Activated CD8-positive, alpha-beta T cell treated with anti-CD3 and anti-CD28 coated beads for 36 hours (primary cell): ENCODE results near the gene KRT2. TPM values are rescaled to one million over a fixed set of nuclear protein-coding genes. Genes with fewer than 3 reads are reported as not detected.
"Not testable (repeated sequence)": the region's sequence is repeated elsewhere in the genome, so short reads cannot be mapped to it uniquely, and the experiment has no call there.

Experiments used
- ATAC-seq: fragments of 200-7000 bp; cut with Tn5 transposase; one replicate; pipeline ENCODE4 v1.10.0; 2021; ENCODE audit warnings: mild to moderate bottlenecking, moderate library complexity
- CTCF ChIA-PET: fragments of 350-600 bp; sonication (Branson Sonifier 250); formaldehyde crosslinking; loops from one replicate; lab custom pipeline; 2021; ENCODE audit warnings: antibody characterized with exemption; lab: Charles Lee
- POLR2A ChIA-PET: fragments of 350-600 bp; sonication (Branson Sonifier 250); formaldehyde crosslinking; loops from one replicate; lab custom pipeline; 2021; ENCODE audit warnings: antibody characterized with exemption; lab: Charles Lee
- DNase-seq: peaks from one replicate; pipeline ENCODE4 v3.0.0-alpha.2; 2020
- H3K27ac Mint-ChIP-seq: one replicate; pipeline ENCODE4 v1.8.0; 2021; ENCODE audit warnings: mild to moderate bottlenecking, mixed read lengths
- H3K27me3 Mint-ChIP-seq: one replicate; pipeline ENCODE4 v1.8.0; 2021; ENCODE audit warnings: mixed read lengths
- H3K36me3 Mint-ChIP-seq: one replicate; pipeline ENCODE4 v1.8.0; 2021; ENCODE audit warnings: low read depth, mixed read lengths
- H3K4me1 Mint-ChIP-seq: one replicate; pipeline ENCODE4 v1.8.0; 2021; ENCODE audit warnings: low read depth, mixed read lengths
- H3K4me3 Mint-ChIP-seq: one replicate; pipeline ENCODE4 v1.8.0; 2021; ENCODE audit warnings: mild to moderate bottlenecking, moderate library complexity, mixed read lengths
- H3K9me3 Mint-ChIP-seq: one replicate; pipeline ENCODE4 v1.8.0; 2021; ENCODE audit warnings: mixed read lengths
- intact Hi-C: fragments of 100-400 bp; cut with micrococcal nuclease; formaldehyde crosslinking; loops from one replicate; pipeline ENCODE4 v1.10.0; 2022
- total RNA-seq, 2 experiments: library from RNA; stranded (reverse); gene quantifications; one replicate each; pipeline ENCODE4 v1.2.3, GENCODE V29; 2021
- TF ChIP-seq, protein P1 (sequence below): fragments of 200-600 bp; IDR thresholded peaks from one replicate; pipeline ENCODE4 v1.8.0; 2022; ENCODE audit warnings: antibody characterized with exemption, mild to moderate bottlenecking

Gene KRT2
- total RNA-seq, 2 experiments from 2014 or later = not detected

GRCh38 chr12:52670506-52670905 is 18.5 kb upstream of the KRT2 start:
- DNase-seq (no peak), ATAC-seq (no peak)
- Mint-ChIP-seq H3K36me3 (no peaks in the 10 kb centered on the region), H3K9me3 (no peaks in the 10 kb centered on the region), H3K27ac (no peak overlapping the region), H3K27me3 (no peaks in the 10 kb centered on the region), H3K4me3 (no peak overlapping the region), H3K4me1 (peaks cover 3% of the 10 kb centered on the region)
- ChIA-PET POLR2A (no interaction called here), CTCF (no interaction called here)
- TF ChIP-seq, protein P1, sequence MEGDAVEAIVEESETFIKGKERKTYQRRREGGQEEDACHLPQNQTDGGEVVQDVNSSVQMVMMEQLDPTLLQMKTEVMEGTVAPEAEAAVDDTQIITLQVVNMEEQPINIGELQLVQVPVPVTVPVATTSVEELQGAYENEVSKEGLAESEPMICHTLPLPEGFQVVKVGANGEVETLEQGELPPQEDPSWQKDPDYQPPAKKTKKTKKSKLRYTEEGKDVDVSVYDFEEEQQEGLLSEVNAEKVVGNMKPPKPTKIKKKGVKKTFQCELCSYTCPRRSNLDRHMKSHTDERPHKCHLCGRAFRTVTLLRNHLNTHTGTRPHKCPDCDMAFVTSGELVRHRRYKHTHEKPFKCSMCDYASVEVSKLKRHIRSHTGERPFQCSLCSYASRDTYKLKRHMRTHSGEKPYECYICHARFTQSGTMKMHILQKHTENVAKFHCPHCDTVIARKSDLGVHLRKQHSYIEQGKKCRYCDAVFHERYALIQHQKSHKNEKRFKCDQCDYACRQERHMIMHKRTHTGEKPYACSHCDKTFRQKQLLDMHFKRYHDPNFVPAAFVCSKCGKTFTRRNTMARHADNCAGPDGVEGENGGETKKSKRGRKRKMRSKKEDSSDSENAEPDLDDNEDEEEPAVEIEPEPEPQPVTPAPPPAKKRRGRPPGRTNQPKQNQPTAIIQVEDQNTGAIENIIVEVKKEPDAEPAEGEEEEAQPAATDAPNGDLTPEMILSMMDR = no peak
- intact Hi-C loops = no loop called here

DNA sequence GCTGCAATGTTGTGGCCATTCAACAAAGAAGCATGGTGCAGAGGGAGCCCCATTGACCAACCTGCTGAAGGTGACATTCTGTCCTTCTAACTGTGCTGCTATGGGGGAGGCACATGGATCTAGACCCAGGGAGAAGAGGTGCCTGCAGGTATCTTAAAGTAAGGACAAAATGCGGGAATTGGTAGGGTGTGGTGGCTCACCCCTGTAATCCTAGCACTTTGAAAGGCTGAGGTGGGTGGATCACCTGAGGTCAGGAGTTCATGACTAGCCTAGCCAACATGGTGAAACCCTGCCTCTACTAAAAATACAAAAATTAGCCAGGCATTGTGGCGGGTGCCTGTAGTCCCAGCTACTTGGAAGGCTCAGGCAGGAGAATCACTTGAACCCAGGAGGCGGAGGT is 17.9 kb upstream of the KRT2 start:
- H3K4me1 Mint-ChIP-seq, intact Hi-C loops, H3K9me3 Mint-ChIP-seq, H3K27ac Mint-ChIP-seq, DNase-seq, ATAC-seq, H3K36me3 Mint-ChIP-seq, POLR2A ChIA-PET, H3K27me3 Mint-ChIP-seq, H3K4me3 Mint-ChIP-seq: not testable (repeated sequence)
- CTCF ChIA-PET = interaction anchor here (1.0 kb wide), 1 partner anchor 88 kb away, joined by 3 read pairs; no protein-coding TSS in a partner anchor

GRCh38 chr12:52669426-52669825 is 17.4 kb upstream of the KRT2 start:
- Mint-ChIP-seq H3K4me3 (no peak overlapping the region), H3K36me3 (no peaks in the 10 kb centered on the region), H3K4me1 (peaks cover 2% of the 10 kb centered on the region), H3K27ac (no peak overlapping the region), H3K27me3 (no peaks in the 10 kb centered on the region), H3K9me3 (no peaks in the 10 kb centered on the region)
- ATAC-seq = no peak
- TF ChIP-seq, protein P1 = no peak
- POLR2A ChIA-PET = no interaction called here
- CTCF ChIA-PET = interaction anchor here (1.0 kb wide), 1 partner anchor 87 kb away, joined by 3 read pairs; no protein-coding TSS in a partner anchor
- intact Hi-C loops = no loop called here
- no peak for DNase-seq

GRCh38 chr12:52667931-52668330 is 15.9 kb upstream of the KRT2 start:
- H3K27ac Mint-ChIP-seq = no peak overlapping the region

GRCh38 chr12:52667509-52667908 is 15.5 kb upstream of the KRT2 start:
- intact Hi-C loops = no loop called here
- no peak overlapping the region for H3K4me3 Mint-ChIP-seq
- no peak overlapping the region for H3K27ac Mint-ChIP-seq
- TF ChIP-seq, protein P1 = no peak
- ChIA-PET POLR2A (no interaction called here), CTCF (interaction anchor here (0.7 to 4.3 kb wide), 4 partner anchors 8 to 213 kb away, joined by 3 to 16 read pairs (median 7); no protein-coding TSS in a partner anchor)
- H3K36me3 Mint-ChIP-seq = no peaks in the 10 kb centered on the region
- no peak for ATAC-seq
- H3K27me3 Mint-ChIP-seq = no peaks in the 10 kb centered on the region
- no peak for DNase-seq
- H3K4me1 Mint-ChIP-seq = no peaks in the 10 kb centered on the region
- H3K9me3 Mint-ChIP-seq = no peaks in the 10 kb centered on the region

More at GRCh38 chr12:52667931-52668330, 15.9 kb upstream of the KRT2 start:
- intact Hi-C loops = no loop called here
- no peak for DNase-seq
- Mint-ChIP-seq H3K4me3 (no peak overlapping the region), H3K36me3 (no peaks in the 10 kb centered on the region), H3K27me3 (no peaks in the 10 kb centered on the region), H3K4me1 (no peaks in the 10 kb centered on the region), H3K9me3 (no peaks in the 10 kb centered on the region)
- TF ChIP-seq, protein P1 = no peak
- ChIA-PET CTCF (interaction anchor here (1.0 to 4.3 kb wide), 3 partner anchors 7 to 212 kb away, joined by 3 to 16 read pairs (median 8); no protein-coding TSS in a partner anchor), POLR2A (interaction anchor here (0.7 kb wide), 1 partner anchor 995 kb away, joined by 4 read pairs; no protein-coding TSS in a partner anchor)
- ATAC-seq = no peak
